ENCODE results near the gene LTBP1. TPM values are rescaled to one million over a fixed set of nuclear protein-coding genes. Genes with fewer than 3 reads are reported as not detected.

LTBP1 gene
- total RNA-seq, 2 donors from 2014 or later, result 19.4 to 23.1 TPM

GRCh38 chr2:33350632-33351031 is 403.9 kb downstream of the LTBP1 start:
- Histone ChIP-seq H3K4me3 (no peak overlapping the region), H3K36me3 (no peaks in the 10 kb centered on the region), H3K27ac (no peak overlapping the region), H3K9me3 (no peaks in the 10 kb centered on the region), H3K27me3 (no peaks in the 10 kb centered on the region), H3K4me1 (no peaks in the 10 kb centered on the region), H3K9ac (ENCODE audit: low read depth in 2 of 2, low read length in 2 of 2) (no peak overlapping the region)
- TF ChIP-seq CTCF (IDR thresholded peaks at IDR 0.05), result no peak
- intact Hi-C loops (cut with DNase I), result no loop called here
- no peak for DNase-seq

- H3K27me3 ChIP-seq, result no peaks in the 10 kb centered on the region
- no peak for TF ChIP-seq CTCF (IDR thresholded peaks at IDR 0.05)
- no peak overlapping the region for H3K9ac ChIP-seq (ENCODE audit: low read depth in 2 of 2, low read length in 2 of 2)
- intact Hi-C loops (cut with DNase I), result no loop called here
- H3K4me1 ChIP-seq, result no peaks in the 10 kb centered on the region
- no peak overlapping the region for H3K27ac ChIP-seq
- no peak for DNase-seq
- no peak overlapping the region for H3K4me3 ChIP-seq
- H3K9me3 ChIP-seq, result no peaks in the 10 kb centered on the region
- H3K36me3 ChIP-seq, result no peaks in the 10 kb centered on the region
Measured at GRCh38 chr2:33351781-33352180, 405.0 kb downstream of the LTBP1 start.

GRCh38 chr2:33354981-33355380 is 408.2 kb downstream of the LTBP1 start:
- Histone ChIP-seq H3K27ac (no peak overlapping the region), H3K4me3 (no peak overlapping the region), H3K9ac (ENCODE audit: low read depth in 2 of 2, low read length in 2 of 2) (no peak overlapping the region), H3K27me3 (no peaks in the 10 kb centered on the region), H3K36me3 (no peaks in the 10 kb centered on the region), H3K9me3 (no peaks in the 10 kb centered on the region), H3K4me1 (no peaks in the 10 kb centered on the region)
- DNase-seq, result no peak
- intact Hi-C loops (cut with DNase I), result no loop called here
- TF ChIP-seq CTCF (IDR thresholded peaks at IDR 0.05), result no peak

GRCh38 chr2:33358878-33359277 is 412.1 kb downstream of the LTBP1 start:
- intact Hi-C loops (cut with DNase I), result no loop called here
- no peaks in the 10 kb centered on the region for H3K36me3 ChIP-seq
- no peak for DNase-seq
- H3K4me1 ChIP-seq, result no peaks in the 10 kb centered on the region
- TF ChIP-seq CTCF (IDR thresholded peaks at IDR 0.05), result no peak
- H3K27me3 ChIP-seq, result no peaks in the 10 kb centered on the region
- no peak overlapping the region for H3K4me3 ChIP-seq
- H3K27ac ChIP-seq, result no peak overlapping the region
- no peak overlapping the region for H3K9ac ChIP-seq (ENCODE audit: low read depth in 2 of 2, low read length in 2 of 2)
- no peaks in the 10 kb centered on the region for H3K9me3 ChIP-seq

- no peaks in the 10 kb centered on the region for H3K36me3 ChIP-seq
- H3K9me3 ChIP-seq, result no peaks in the 10 kb centered on the region
Measured at GRCh38 chr2:33363325-33364298, 416.9 kb downstream of the LTBP1 start.

More at GRCh38 chr2:33363325-33364298, 416.9 kb downstream of the LTBP1 start:
- intact Hi-C loops (cut with DNase I), result no loop called here
- Histone ChIP-seq H3K4me3 (no peak overlapping the region), H3K4me1 (no peaks in the 10 kb centered on the region), H3K9ac (ENCODE audit: low read depth in 2 of 2, low read length in 2 of 2) (no peak overlapping the region), H3K27me3 (no peaks in the 10 kb centered on the region), H3K27ac (no peak overlapping the region)
- DNase-seq, result no peak
- TF ChIP-seq CTCF (IDR thresholded peaks at IDR 0.05), result no peak
